ENCODE data around the gene TMEM63B. TPM values are rescaled to one million over a fixed set of nuclear protein-coding genes. Genes with fewer than 3 reads are reported as not detected.
A peak's percentile ranks its signal among the peaks of the same experiment; 100 is the strongest.

TMEM63B gene
- total RNA-seq, 1 experiment from 2014 or later: 22.6 TPM

DNA sequence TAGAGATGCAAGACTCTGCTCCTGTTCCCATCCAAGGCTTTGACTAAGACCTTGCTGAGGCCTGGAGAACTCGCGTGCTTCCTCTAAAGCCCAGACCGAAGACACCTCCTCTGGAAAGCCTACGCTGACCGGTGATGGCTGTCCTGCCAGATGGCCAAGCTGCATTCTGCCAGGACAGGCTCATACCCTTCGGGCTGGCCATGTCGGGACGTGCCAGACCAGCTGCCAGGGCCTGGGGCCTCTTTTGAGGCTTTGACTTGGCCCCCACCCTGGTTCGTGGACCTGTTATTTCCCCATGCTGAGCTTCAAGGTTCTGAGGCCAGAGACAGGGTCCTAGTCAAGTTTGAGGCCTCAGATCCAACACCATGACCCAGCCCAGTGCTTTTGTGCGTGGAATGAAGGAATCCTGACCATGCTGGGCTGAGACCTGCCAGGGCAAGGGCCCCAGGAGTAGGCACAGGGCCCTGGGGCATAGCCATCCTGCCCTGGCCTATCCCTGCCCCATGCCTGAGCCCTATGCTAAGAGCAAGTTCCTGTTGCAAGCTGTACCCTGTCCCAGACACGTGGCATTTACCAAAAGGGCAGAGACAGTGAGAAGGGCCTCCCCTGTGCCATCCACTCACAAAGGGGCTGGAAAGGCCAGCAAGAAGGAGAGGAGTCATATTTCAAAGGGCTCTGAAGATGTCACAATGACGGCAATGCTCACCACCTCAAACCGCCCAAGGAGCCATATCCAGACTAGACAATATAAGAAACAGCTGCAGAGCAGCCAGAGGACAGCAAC lies 42.9 kb upstream of the TMEM63B start:
- no peaks in the 10 kb centered on the region for H3K36me3 Mint-ChIP-seq (ENCODE audit: insufficient read depth, unreplicated experiment)
- H3K4me1 Mint-ChIP-seq (ENCODE audit: insufficient read depth, unreplicated experiment): no peaks in the 10 kb centered on the region
- no TSS peak for BruUV-seq (replicated peaks)
- H3K4me3 Mint-ChIP-seq (ENCODE audit: unreplicated experiment): no peak overlapping the region
- peak; percentile 94 for DNase-seq (ENCODE audit: unreplicated experiment)
- ChIA-PET CTCF (interaction anchor here (0.6 to 12.0 kb wide), 9 partner anchors 10 to 476 kb away, joined by 3 to 237 read pairs (median 3); partner anchors contain the start of gene VEGFA), POLR2A (interaction anchor here (0.6 to 1.9 kb wide), 4 partner anchors 314 to 477 kb away, joined by 3 to 6 read pairs (median 3); partner anchors contain the start of gene VEGFA)
- intact Hi-C loops (cut with micrococcal nuclease): no loop called here
- TF ChIP-seq, protein P1, sequence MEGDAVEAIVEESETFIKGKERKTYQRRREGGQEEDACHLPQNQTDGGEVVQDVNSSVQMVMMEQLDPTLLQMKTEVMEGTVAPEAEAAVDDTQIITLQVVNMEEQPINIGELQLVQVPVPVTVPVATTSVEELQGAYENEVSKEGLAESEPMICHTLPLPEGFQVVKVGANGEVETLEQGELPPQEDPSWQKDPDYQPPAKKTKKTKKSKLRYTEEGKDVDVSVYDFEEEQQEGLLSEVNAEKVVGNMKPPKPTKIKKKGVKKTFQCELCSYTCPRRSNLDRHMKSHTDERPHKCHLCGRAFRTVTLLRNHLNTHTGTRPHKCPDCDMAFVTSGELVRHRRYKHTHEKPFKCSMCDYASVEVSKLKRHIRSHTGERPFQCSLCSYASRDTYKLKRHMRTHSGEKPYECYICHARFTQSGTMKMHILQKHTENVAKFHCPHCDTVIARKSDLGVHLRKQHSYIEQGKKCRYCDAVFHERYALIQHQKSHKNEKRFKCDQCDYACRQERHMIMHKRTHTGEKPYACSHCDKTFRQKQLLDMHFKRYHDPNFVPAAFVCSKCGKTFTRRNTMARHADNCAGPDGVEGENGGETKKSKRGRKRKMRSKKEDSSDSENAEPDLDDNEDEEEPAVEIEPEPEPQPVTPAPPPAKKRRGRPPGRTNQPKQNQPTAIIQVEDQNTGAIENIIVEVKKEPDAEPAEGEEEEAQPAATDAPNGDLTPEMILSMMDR (IDR thresholded peaks at IDR 0.05; ENCODE audit: unreplicated experiment): no peak
- no peaks in the 10 kb centered on the region for H3K9me3 Mint-ChIP-seq (ENCODE audit: unreplicated experiment)
- H3K27ac Mint-ChIP-seq (ENCODE audit: low read depth, unreplicated experiment): no peak overlapping the region
- no peaks in the 10 kb centered on the region for H3K27me3 Mint-ChIP-seq (ENCODE audit: insufficient read depth, unreplicated experiment)

DNA sequence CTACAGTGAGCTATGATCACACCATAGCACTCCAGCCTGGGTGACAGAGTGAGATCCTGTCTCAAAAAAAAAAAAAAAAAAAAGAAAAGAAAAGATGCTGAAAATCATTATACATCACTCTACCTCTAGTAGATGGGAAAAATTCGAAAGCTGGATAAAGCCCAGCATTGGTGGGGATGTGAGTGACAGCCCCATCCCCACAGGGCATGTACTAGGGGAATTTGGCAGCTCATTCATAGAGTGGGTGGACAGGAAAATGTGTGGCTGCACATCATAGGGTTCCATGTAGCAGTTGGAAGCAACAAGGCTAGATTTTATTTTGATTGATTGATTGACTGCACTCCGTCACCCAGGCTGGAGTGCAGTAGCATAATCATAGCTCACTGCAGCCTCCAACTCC lies 42.1 kb upstream of the TMEM63B start:
- ChIA-PET CTCF (interaction anchor here (0.6 to 12.0 kb wide), 9 partner anchors 10 to 477 kb away, joined by 3 to 237 read pairs (median 3); partner anchors contain the start of gene VEGFA), POLR2A (interaction anchor here (0.8 to 1.9 kb wide), 2 partner anchors 315 to 477 kb away, joined by 3 to 6 read pairs; partner anchors contain the start of gene VEGFA)
- no peak for DNase-seq (ENCODE audit: unreplicated experiment)
- H3K36me3 Mint-ChIP-seq (ENCODE audit: insufficient read depth, unreplicated experiment): no peaks in the 10 kb centered on the region
- no peaks in the 10 kb centered on the region for H3K9me3 Mint-ChIP-seq (ENCODE audit: unreplicated experiment)
- TF ChIP-seq, protein P1 (IDR thresholded peaks at IDR 0.05; ENCODE audit: unreplicated experiment): no peak
- H3K27me3 Mint-ChIP-seq (ENCODE audit: insufficient read depth, unreplicated experiment): no peaks in the 10 kb centered on the region
- H3K4me3 Mint-ChIP-seq (ENCODE audit: unreplicated experiment): no peak overlapping the region
- BruUV-seq (replicated peaks): no TSS peak
- no peaks in the 10 kb centered on the region for H3K4me1 Mint-ChIP-seq (ENCODE audit: insufficient read depth, unreplicated experiment)
- H3K27ac Mint-ChIP-seq (ENCODE audit: low read depth, unreplicated experiment): no peak overlapping the region
- intact Hi-C loops (cut with micrococcal nuclease): no loop called here

DNA sequence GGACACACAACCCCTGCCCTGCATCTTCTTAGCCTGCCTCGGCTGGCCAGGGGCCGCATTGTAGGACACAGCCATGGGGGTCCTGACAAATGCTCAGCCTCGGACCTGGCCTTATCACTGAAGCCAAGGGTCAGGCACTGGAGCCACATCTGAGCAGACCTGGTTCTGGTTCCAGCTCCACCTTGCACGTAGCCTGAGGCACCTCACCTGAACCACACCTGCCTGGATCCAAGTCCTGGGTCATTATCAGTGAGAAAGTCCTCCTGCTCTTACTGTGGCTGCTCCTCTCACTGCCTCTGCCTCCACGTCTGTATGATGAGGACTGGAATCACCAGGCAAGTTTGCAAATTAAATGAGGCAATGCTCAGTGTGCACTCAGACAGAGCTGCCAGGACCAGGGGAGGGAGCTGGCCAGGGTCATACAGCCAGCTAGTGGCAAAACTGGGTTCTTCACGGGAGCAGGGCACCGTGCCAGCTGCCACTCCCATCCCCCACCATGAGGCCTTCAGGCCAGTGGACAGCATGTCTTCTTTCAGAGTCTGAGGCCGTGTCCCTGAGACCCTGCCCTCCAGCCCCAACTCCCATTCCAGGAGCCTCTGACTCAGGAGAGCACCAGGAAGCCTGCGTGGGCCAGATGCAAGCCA lies 40.3 kb upstream of the TMEM63B start:
- H3K9me3 Mint-ChIP-seq (ENCODE audit: unreplicated experiment): no peaks in the 10 kb centered on the region
- no peaks in the 10 kb centered on the region for H3K27me3 Mint-ChIP-seq (ENCODE audit: insufficient read depth, unreplicated experiment)
- no peaks in the 10 kb centered on the region for H3K4me1 Mint-ChIP-seq (ENCODE audit: insufficient read depth, unreplicated experiment)
- H3K36me3 Mint-ChIP-seq (ENCODE audit: insufficient read depth, unreplicated experiment): no peaks in the 10 kb centered on the region
- BruUV-seq (replicated peaks): no TSS peak
- POLR2A ChIA-PET: interaction anchor here (0.7 to 0.8 kb wide), 2 partner anchors 10 to 314 kb away, joined by 3 to 4 read pairs; no protein-coding TSS in a partner anchor
- TF ChIP-seq, protein P1 (IDR thresholded peaks at IDR 0.05; ENCODE audit: unreplicated experiment): no peak
- intact Hi-C loops (cut with micrococcal nuclease): no loop called here
- DNase-seq (ENCODE audit: unreplicated experiment): peak; percentile 48
- no peak overlapping the region for H3K27ac Mint-ChIP-seq (ENCODE audit: low read depth, unreplicated experiment)
- no peak overlapping the region for H3K4me3 Mint-ChIP-seq (ENCODE audit: unreplicated experiment)
- CTCF ChIA-PET: interaction anchor here (0.8 to 12.0 kb wide), 6 partner anchors 8 to 420 kb away, joined by 3 to 237 read pairs (median 7); partner anchors contain the start of gene VEGFA

DNA sequence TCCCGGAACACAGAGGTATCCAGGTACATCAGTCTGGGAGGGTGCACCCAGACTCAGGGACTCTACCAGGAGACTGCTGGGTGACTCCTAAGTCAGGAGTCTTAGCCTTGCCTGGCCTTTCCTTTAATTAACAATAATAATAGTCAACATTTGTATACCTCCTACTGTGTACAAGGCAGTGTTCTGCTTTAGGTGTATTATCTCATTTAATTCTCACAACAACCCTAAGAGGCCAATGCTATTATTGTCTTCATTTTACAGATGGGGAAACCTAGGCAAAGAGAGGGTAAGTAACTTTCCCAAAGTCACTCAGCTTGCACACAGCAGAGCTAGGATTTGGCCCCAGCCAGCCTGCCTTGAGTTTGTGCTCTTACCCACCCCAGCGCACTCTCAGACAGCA lies 39.7 kb upstream of the TMEM63B start:
- H3K4me3 Mint-ChIP-seq (ENCODE audit: unreplicated experiment): no peak overlapping the region
- ChIA-PET CTCF (interaction anchor here (0.6 to 12.0 kb wide), 5 partner anchors 9 to 316 kb away, joined by 3 to 237 read pairs (median 9); partner anchors contain the start of gene VEGFA), POLR2A (interaction anchor here (0.7 kb wide), 1 partner anchor 314 kb away, joined by 3 read pairs; no protein-coding TSS in a partner anchor)
- no peaks in the 10 kb centered on the region for H3K9me3 Mint-ChIP-seq (ENCODE audit: unreplicated experiment)
- BruUV-seq (replicated peaks): no TSS peak
- TF ChIP-seq, protein P1 (IDR thresholded peaks at IDR 0.05; ENCODE audit: unreplicated experiment): no peak
- intact Hi-C loops (cut with micrococcal nuclease): no loop called here
- no peaks in the 10 kb centered on the region for H3K27me3 Mint-ChIP-seq (ENCODE audit: insufficient read depth, unreplicated experiment)
- H3K4me1 Mint-ChIP-seq (ENCODE audit: insufficient read depth, unreplicated experiment): no peaks in the 10 kb centered on the region
- DNase-seq (ENCODE audit: unreplicated experiment): no peak
- no peaks in the 10 kb centered on the region for H3K36me3 Mint-ChIP-seq (ENCODE audit: insufficient read depth, unreplicated experiment)
- no peak overlapping the region for H3K27ac Mint-ChIP-seq (ENCODE audit: low read depth, unreplicated experiment)

Data from MCF 10A (cell line).